Neural cell (in vitro differentiated cells): ENCODE results near the gene SUCLG2. TPM values are rescaled to one million over a fixed set of nuclear protein-coding genes. Genes with fewer than 3 reads are reported as not detected.

Experiments used
- H2AFZ ChIP-seq: fragments of 200-600, 300-800 bp; sonication (generic), shearing (Covaris generic); 2 replicates; pipeline ENCODE4 v1.6.0; 2014; ENCODE audit warnings: low read depth, mild to moderate bottlenecking, antibody characterized with exemption, low read length, moderate library complexity
- H3F3A ChIP-seq: fragments of 200-600 bp; shearing (Covaris generic); 2 replicates; pipeline ENCODE4 v1.6.1; 2016; ENCODE audit warnings: mild to moderate bottlenecking, moderate library complexity, mixed read lengths, antibody characterized with exemption, low read length; ENCODE audit not compliant: insufficient read depth, poor library complexity, severe bottlenecking
- H3K27ac ChIP-seq: fragments of 200-600, 300-800 bp; sonication (generic), shearing (Covaris generic); 2 replicates; pipeline ENCODE4 v1.5.1; 2014; ENCODE audit warnings: mild to moderate bottlenecking, low read length, moderate library complexity
- H3K27me3 ChIP-seq: fragments of 300-800, 200-600 bp; sonication (generic), shearing (Covaris generic); 2 replicates; pipeline ENCODE4 v1.6.0; 2014; ENCODE audit warnings: mild to moderate bottlenecking, low read depth, low read length, moderate library complexity; ENCODE audit not compliant: insufficient read depth
- H3K36me3 ChIP-seq: fragments of 300-800, 200-600 bp; sonication (generic), shearing (Covaris generic); 2 replicates; pipeline ENCODE4 v1.5.1; 2014; ENCODE audit warnings: mild to moderate bottlenecking, antibody characterized with exemption, low read length, moderate library complexity; ENCODE audit not compliant: insufficient read depth
- H3K4me2 ChIP-seq: fragments of 300-800, 200-600 bp; sonication (generic), shearing (Covaris generic); 2 replicates; pipeline ENCODE4 v1.6.0; 2014; ENCODE audit warnings: mild to moderate bottlenecking, low read length
- H3K4me3 ChIP-seq: fragments of 300-800, 200-600 bp; sonication (generic), shearing (Covaris generic); 2 replicates; pipeline ENCODE4 v1.5.1; 2014; ENCODE audit warnings: mild to moderate bottlenecking, low read length, moderate library complexity
- H3K79me2 ChIP-seq: fragments of 200-600 bp; shearing (Covaris generic); replicated peaks from 2 replicates; pipeline ENCODE4 v1.6.0; 2014; ENCODE audit warnings: mild to moderate bottlenecking, low read length, moderate library complexity; ENCODE audit not compliant: insufficient read depth
- H3K9ac ChIP-seq: fragments of 300-800, 200-600 bp; sonication (generic), shearing (Covaris generic); 2 replicates; pipeline ENCODE4 v1.6.1; 2016; ENCODE audit warnings: mild to moderate bottlenecking, low read length, mixed read lengths
- H3K9me2 ChIP-seq: fragments of 200-600 bp; shearing (Covaris generic); 2 replicates; pipeline ENCODE4 v1.6.1; 2016; ENCODE audit warnings: mild to moderate bottlenecking, low read length, mixed read lengths; ENCODE audit not compliant: insufficient read depth
- H3K9me3 ChIP-seq: fragments of 200-600, 300-800 bp; sonication (generic), shearing (Covaris generic); 2 replicates; pipeline ENCODE4 v1.6.1; 2016; ENCODE audit warnings: mild to moderate bottlenecking, mixed run types, low read length, moderate library complexity, mixed read lengths
- H4K20me1 ChIP-seq: fragments of 200-600 bp; shearing (Covaris generic); 2 replicates; pipeline ENCODE4 v1.6.1; 2016; ENCODE audit warnings: mild to moderate bottlenecking, mixed run types; ENCODE audit not compliant: insufficient read depth
- EP300 ChIP-seq: fragments of 450-650 bp; conservative IDR thresholded peaks from 2 replicates; pipeline ENCODE4 v1.6.1; 2014; ENCODE audit warnings: antibody characterized with exemption, mild to moderate bottlenecking, moderate library complexity; ENCODE audit not compliant: poor library complexity, severe bottlenecking
- EZH2 ChIP-seq: fragments of 200-600, 300-800 bp; shearing (Covaris generic), sonication (generic); IDR thresholded peaks from 2 replicates; pipeline ENCODE4 v1.6.1; 2014; ENCODE audit warnings: antibody characterized with exemption, low read length, borderline replicate concordance, mild to moderate bottlenecking; ENCODE audit not compliant: insufficient read depth, poor library complexity, severe bottlenecking
- MXI1 ChIP-seq: fragments of 450-650 bp; conservative IDR thresholded peaks from 2 replicates; pipeline ENCODE4 v1.6.1; 2014; ENCODE audit warnings: antibody characterized with exemption, mild to moderate bottlenecking; ENCODE audit not compliant: poor library complexity, severe bottlenecking
- POLR2AphosphoS5 ChIP-seq: IDR thresholded peaks from 2 replicates; pipeline ENCODE4 v1.6.1; 2012
- RAD21 ChIP-seq: fragments of 450-650 bp; conservative IDR thresholded peaks from 2 replicates; pipeline ENCODE4 v1.6.1; 2014; ENCODE audit warnings: antibody characterized with exemption, mild to moderate bottlenecking, moderate library complexity
- SMC3 ChIP-seq: fragments of 450-650 bp; conservative IDR thresholded peaks from 2 replicates; pipeline ENCODE4 v1.6.1; 2014; ENCODE audit warnings: antibody characterized with exemption, mild to moderate bottlenecking, moderate library complexity; ENCODE audit not compliant: poor library complexity
- TAF1 ChIP-seq: IDR thresholded peaks from 2 replicates; pipeline ENCODE4 v1.6.1; 2012; ENCODE audit warnings: low read depth
- polyA plus RNA-seq: library from polyadenylated mRNA; depleted of rRNA; stranded (reverse); fragments of >200 nt; gene quantifications from 2 replicates; pipeline ENCODE4 v1.2.3, GENCODE V29; 2014
- TF ChIP-seq, protein P1 (sequence below): fragments of 450-650 bp; IDR thresholded peaks from 2 replicates; pipeline ENCODE4 v1.5.1; 2014; ENCODE audit warnings: antibody characterized with exemption, mild to moderate bottlenecking, moderate library complexity; ENCODE audit not compliant: poor library complexity, severe bottlenecking
- TF ChIP-seq, protein P2 (sequence below): IDR thresholded peaks from 2 replicates; pipeline ENCODE4 v1.6.1; 2012; ENCODE audit warnings: borderline replicate concordance

Gene SUCLG2
- polyA plus RNA-seq, 1 donor from 2014 or later: 0.15 TPM

DNA sequence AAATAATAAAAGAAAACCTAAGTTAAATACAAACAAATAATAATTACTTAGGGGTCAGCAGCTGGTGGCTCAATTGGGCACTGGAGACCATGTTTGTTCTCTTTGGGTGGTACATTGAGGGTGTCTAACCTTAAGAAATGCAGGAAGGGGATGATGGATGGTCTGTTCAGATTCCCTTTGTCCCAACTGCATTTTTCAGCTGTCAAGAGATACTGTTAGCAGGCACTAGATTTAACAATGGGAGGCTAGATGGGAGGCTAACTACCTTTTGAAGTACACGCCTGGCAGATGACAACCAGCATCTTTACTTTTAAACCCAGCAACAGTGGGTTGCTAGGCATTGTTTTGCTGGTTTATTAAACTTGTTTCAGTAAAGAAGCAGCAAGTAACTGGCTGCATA lies 222.5 kb downstream of the SUCLG2 start:
- H3K9me2 ChIP-seq: no peaks in the 10 kb centered on the region
- no peaks in the 10 kb centered on the region for H3K36me3 ChIP-seq
- H2AFZ ChIP-seq: no peak overlapping the region
- TF ChIP-seq TAF1 (no peak), RAD21 (no peak), MXI1 (no peak), POLR2AphosphoS5 (no peak), EZH2 (no peak), EP300 (no peak), SMC3 (no peak)
- TF ChIP-seq, protein P1, sequence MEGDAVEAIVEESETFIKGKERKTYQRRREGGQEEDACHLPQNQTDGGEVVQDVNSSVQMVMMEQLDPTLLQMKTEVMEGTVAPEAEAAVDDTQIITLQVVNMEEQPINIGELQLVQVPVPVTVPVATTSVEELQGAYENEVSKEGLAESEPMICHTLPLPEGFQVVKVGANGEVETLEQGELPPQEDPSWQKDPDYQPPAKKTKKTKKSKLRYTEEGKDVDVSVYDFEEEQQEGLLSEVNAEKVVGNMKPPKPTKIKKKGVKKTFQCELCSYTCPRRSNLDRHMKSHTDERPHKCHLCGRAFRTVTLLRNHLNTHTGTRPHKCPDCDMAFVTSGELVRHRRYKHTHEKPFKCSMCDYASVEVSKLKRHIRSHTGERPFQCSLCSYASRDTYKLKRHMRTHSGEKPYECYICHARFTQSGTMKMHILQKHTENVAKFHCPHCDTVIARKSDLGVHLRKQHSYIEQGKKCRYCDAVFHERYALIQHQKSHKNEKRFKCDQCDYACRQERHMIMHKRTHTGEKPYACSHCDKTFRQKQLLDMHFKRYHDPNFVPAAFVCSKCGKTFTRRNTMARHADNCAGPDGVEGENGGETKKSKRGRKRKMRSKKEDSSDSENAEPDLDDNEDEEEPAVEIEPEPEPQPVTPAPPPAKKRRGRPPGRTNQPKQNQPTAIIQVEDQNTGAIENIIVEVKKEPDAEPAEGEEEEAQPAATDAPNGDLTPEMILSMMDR: no peak
- TF ChIP-seq, protein P2, sequence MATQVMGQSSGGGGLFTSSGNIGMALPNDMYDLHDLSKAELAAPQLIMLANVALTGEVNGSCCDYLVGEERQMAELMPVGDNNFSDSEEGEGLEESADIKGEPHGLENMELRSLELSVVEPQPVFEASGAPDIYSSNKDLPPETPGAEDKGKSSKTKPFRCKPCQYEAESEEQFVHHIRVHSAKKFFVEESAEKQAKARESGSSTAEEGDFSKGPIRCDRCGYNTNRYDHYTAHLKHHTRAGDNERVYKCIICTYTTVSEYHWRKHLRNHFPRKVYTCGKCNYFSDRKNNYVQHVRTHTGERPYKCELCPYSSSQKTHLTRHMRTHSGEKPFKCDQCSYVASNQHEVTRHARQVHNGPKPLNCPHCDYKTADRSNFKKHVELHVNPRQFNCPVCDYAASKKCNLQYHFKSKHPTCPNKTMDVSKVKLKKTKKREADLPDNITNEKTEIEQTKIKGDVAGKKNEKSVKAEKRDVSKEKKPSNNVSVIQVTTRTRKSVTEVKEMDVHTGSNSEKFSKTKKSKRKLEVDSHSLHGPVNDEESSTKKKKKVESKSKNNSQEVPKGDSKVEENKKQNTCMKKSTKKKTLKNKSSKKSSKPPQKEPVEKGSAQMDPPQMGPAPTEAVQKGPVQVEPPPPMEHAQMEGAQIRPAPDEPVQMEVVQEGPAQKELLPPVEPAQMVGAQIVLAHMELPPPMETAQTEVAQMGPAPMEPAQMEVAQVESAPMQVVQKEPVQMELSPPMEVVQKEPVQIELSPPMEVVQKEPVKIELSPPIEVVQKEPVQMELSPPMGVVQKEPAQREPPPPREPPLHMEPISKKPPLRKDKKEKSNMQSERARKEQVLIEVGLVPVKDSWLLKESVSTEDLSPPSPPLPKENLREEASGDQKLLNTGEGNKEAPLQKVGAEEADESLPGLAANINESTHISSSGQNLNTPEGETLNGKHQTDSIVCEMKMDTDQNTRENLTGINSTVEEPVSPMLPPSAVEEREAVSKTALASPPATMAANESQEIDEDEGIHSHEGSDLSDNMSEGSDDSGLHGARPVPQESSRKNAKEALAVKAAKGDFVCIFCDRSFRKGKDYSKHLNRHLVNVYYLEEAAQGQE: no peak
- H3K27me3 ChIP-seq: no peaks in the 10 kb centered on the region
- no peaks in the 10 kb centered on the region for H4K20me1 ChIP-seq
- H3K9me3 ChIP-seq: no peaks in the 10 kb centered on the region
- H3F3A ChIP-seq: no peaks in the 10 kb centered on the region
- H3K4me3 ChIP-seq: no peak overlapping the region
- no peaks in the 10 kb centered on the region for H3K79me2 ChIP-seq
- H3K4me2 ChIP-seq: no peak overlapping the region
- no peak overlapping the region for H3K27ac ChIP-seq
- H3K9ac ChIP-seq: no peak overlapping the region

DNA sequence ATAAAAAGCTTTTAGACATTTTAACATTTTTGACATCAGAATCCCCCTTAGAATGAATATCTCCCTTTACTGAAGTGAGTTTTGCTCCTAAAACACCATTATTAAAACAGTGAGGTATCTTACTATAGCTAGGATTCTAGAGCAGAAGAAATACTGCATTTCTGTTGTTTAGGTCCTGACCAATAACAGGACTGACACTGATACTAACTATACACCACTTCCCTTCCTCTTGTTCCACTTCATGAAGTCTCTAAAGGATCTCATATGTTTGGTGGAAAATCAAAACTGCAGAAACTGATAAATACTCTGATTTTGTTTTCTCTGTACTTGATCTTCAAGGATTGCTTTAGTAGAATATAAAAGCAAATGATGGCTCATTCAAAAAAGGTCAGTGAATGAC lies 230.7 kb downstream of the SUCLG2 start:
- Histone ChIP-seq H3K36me3 (no peaks in the 10 kb centered on the region), H3K9me3 (no peaks in the 10 kb centered on the region), H3K4me3 (no peak overlapping the region), H3K27me3 (no peaks in the 10 kb centered on the region), H3F3A (no peaks in the 10 kb centered on the region), H3K4me2 (no peak overlapping the region), H3K79me2 (no peaks in the 10 kb centered on the region), H4K20me1 (no peaks in the 10 kb centered on the region), H2AFZ (no peak overlapping the region), H3K27ac (no peak overlapping the region), H3K9ac (no peak overlapping the region), H3K9me2 (no peaks in the 10 kb centered on the region)
- TF ChIP-seq RAD21 (no peak), EZH2 (no peak), EP300 (no peak), POLR2AphosphoS5 (no peak), TAF1 (no peak), MXI1 (no peak), SMC3 (no peak)
- TF ChIP-seq, protein P2: no peak
- TF ChIP-seq, protein P1: no peak
